PC-3 (cell line): ENCODE measurements around the gene PLCL1.

Source experiments
- CTCF ChIP-seq: fragments of 300-600 bp; sonication (generic); conservative IDR thresholded peaks from 2 replicates; pipeline ENCODE4 v1.5.1; 2017; ENCODE audit warnings: antibody characterized with exemption, low read depth, mild to moderate bottlenecking, low read length
- EZH2 ChIP-seq: fragments of 300-600 bp; sonication (generic); IDR thresholded peaks from one replicate; pipeline ENCODE4 v1.6.1; 2017; ENCODE audit warnings: antibody characterized with exemption, mild to moderate bottlenecking, low read length; ENCODE audit not compliant: unreplicated experiment

- TF ChIP-seq CTCF (no peak), EZH2 (no peak)
These were observed 128.0 kb downstream of the PLCL1 start for GRCh38 chr2:197932374-197932773.
